ENCODE measurements around the gene PAX2. TPM values are rescaled to one million over a fixed set of nuclear protein-coding genes. Genes with fewer than 3 reads are reported as not detected.
A peak's percentile ranks its signal among the peaks of the same experiment; 100 is the strongest.
"Not testable (repeated sequence)": the region's sequence is repeated elsewhere in the genome, so short reads cannot be mapped to it uniquely, and the experiment has no call there.

Gene PAX2
- total RNA-seq: under 1 TPM; 0.38 to 0.90 TPM

DNA sequence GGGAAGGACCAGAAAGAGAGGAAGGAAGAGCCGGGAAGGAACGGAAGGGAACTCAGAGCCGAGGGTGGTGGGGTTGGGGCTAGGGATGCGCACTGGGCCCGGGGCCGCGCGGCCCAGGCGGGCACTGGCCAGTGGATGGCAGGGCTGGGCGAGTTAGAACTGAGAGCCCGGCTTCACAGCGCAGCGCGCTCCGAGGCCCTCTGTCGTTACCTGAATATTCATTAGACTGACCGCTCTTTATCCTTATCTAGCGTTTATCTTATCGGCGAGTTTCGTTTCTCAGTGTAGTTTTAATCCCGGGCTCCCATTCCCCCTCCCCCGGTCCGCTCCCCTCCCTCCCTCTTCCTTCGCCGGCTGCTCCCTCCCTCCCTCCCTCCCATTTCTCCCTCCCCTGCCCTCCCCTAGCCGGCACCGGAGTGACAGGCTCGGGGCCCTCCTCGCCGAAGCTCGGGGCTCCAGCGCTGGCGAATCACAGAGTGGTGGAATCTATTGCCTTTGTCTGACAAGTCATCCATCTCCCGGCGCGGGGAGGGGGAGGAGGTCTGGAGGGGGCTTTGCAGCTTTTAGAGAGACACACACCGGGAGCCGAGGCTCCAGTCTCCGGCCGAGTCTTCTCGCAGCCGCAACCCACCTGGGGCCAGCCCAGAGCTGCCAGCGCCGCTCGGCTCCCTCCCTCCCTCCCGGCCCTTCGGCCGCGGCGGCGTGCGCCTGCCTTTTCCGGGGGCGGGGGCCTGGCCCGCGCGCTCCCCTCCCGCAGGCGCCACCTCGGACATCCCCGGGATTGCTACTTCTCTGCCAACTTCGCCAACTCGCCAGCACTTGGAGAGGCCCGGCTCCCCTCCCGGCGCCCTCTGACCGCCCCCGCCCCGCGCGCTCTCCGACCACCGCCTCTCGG is at the start of gene PAX2:
Gene PAX2, plus strand, starts transcription at position 596 of the 895 bp plus-strand sequence. CDS start 679 bp downstream, outside the sequence.
- no peaks in the 10 kb centered on the region for H3K36me3 Mint-ChIP-seq (ENCODE audit: insufficient read depth in 2 of 2)
- no peak within 1 kb of the TSS for H3K27ac Mint-ChIP-seq
- H3K27me3 Mint-ChIP-seq (ENCODE audit: low read depth): peaks cover 77% of the 10 kb centered on the region
- peak in 1 of 2 donors; percentile 29 for ATAC-seq (replicated peaks in 1 of 2)
- H3K4me3 Mint-ChIP-seq: peak within 1 kb of the TSS; percentile 60 to 72
- H3K4me1 Mint-ChIP-seq (ENCODE audit: low read depth): peaks cover 46% of the 10 kb centered on the region
- H3K9me3 Mint-ChIP-seq: no peaks in the 10 kb centered on the region
- no peak for DNase-seq

GRCh38 chr10:100696477-100696901 is 48.9 kb upstream of the PAX2 start:
- H3K27me3 Mint-ChIP-seq (ENCODE audit: low read depth): peaks cover 29% of the 10 kb centered on the region
- no peaks in the 10 kb centered on the region for H3K9me3 Mint-ChIP-seq
- peak; percentile 92 to 93 for ATAC-seq (replicated peaks in 1 of 2)
- no peaks in the 10 kb centered on the region for H3K36me3 Mint-ChIP-seq (ENCODE audit: insufficient read depth in 2 of 2)
- peaks cover 13% of the 10 kb centered on the region for H3K4me1 Mint-ChIP-seq (ENCODE audit: low read depth)
- no peak overlapping the region for H3K27ac Mint-ChIP-seq
- DNase-seq: peak; percentile 15 to 17
- peak overlapping the region; percentile 55 to 62 for H3K4me3 Mint-ChIP-seq

DNA sequence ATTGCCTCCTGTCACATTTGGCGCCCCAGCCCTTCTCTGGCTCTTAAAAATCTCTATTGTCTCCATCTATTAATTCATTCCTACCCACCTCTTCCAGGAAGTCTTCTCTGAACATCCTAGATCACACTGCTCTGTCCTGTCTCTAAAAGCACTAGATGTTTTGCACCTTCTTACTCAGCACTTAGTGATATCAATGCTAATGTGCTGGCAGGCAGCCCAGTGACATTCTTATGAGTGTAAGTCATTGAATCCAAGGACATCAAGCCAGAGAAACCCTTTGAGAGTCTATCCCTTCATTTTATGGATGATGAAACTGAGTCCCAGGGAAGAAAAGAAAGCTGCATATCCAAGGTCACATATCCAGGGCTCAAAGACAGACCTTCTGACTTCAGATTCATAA is 48.3 kb upstream of the PAX2 start:
- Mint-ChIP-seq H3K9me3 (no peaks in the 10 kb centered on the region), H3K36me3 (ENCODE audit: insufficient read depth in 2 of 2) (no peaks in the 10 kb centered on the region), H3K4me3 (peak overlapping the region; percentile 1 to 16), H3K27me3 (ENCODE audit: low read depth) (peaks cover 25% of the 10 kb centered on the region), H3K4me1 (ENCODE audit: low read depth) (peaks cover 13% of the 10 kb centered on the region), H3K27ac (no peak overlapping the region)
- peak in 1 of 2 donors; percentile 31 for DNase-seq
- ATAC-seq (replicated peaks in 1 of 2): peak; percentile 60 to 68

GRCh38 chr10:100697631-100698030 is 47.8 kb upstream of the PAX2 start:
- no peaks in the 10 kb centered on the region for H3K36me3 Mint-ChIP-seq (ENCODE audit: insufficient read depth in 2 of 2)
- no peak for ATAC-seq (replicated peaks in 1 of 2)
- DNase-seq: no peak
- no peak overlapping the region for H3K4me3 Mint-ChIP-seq
- peaks cover 20% of the 10 kb centered on the region for H3K27me3 Mint-ChIP-seq (ENCODE audit: low read depth)
- no peaks in the 10 kb centered on the region for H3K9me3 Mint-ChIP-seq
- H3K4me1 Mint-ChIP-seq (ENCODE audit: low read depth): peaks cover 13% of the 10 kb centered on the region
- no peak overlapping the region for H3K27ac Mint-ChIP-seq

GRCh38 chr10:100701704-100702103 is 43.7 kb upstream of the PAX2 start:
- not testable (repeated sequence) for H3K4me3 Mint-ChIP-seq; H3K4me1 Mint-ChIP-seq (ENCODE audit: low read depth); H3K36me3 Mint-ChIP-seq (ENCODE audit: insufficient read depth in 2 of 2); ATAC-seq (replicated peaks in 1 of 2); DNase-seq; H3K9me3 Mint-ChIP-seq; H3K27ac Mint-ChIP-seq
- peaks cover 40% of the 10 kb centered on the region for H3K27me3 Mint-ChIP-seq (ENCODE audit: low read depth)

- peaks cover 52% of the 10 kb centered on the region for H3K27me3 Mint-ChIP-seq (ENCODE audit: low read depth)
- no peaks in the 10 kb centered on the region for H3K9me3 Mint-ChIP-seq
- no peak for DNase-seq
- no peak overlapping the region for H3K27ac Mint-ChIP-seq
- no peaks in the 10 kb centered on the region for H3K4me1 Mint-ChIP-seq (ENCODE audit: low read depth)
- no peak for ATAC-seq (replicated peaks in 1 of 2)
- H3K36me3 Mint-ChIP-seq (ENCODE audit: insufficient read depth in 2 of 2): no peaks in the 10 kb centered on the region
- no peak overlapping the region for H3K4me3 Mint-ChIP-seq
Observed at GRCh38 chr10:100705139-100705538, 40.2 kb upstream of the PAX2 start.

DNA sequence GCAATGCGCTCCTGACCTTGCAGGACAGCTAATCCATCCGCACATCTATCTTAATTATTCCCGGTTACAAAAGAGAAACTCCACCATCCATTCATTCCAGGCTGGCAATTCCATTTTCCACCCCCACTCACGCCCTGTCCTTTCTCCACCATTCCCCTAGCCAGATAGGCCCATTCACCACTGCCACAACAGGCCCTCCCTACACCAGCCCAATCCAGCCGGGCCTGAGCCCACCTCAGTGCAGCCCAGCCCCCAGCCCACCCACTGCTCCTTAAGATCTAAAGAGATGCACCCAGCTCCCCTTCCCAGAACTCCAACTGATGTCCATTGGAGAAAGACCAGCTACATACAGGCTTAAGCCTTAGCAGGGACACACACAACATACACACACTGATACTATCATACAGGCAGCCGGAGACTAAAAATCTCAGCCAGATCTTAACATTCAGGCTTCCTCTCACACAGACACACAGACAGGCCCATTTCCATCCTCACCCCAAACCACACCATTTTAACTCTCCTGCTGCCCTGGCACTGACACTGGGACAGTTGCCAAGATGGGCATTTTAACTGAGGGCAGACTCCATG is 38.0 kb upstream of the PAX2 start:
- Mint-ChIP-seq H3K27me3 (ENCODE audit: low read depth) (peaks cover 74% of the 10 kb centered on the region), H3K36me3 (ENCODE audit: insufficient read depth in 2 of 2) (no peaks in the 10 kb centered on the region), H3K4me1 (ENCODE audit: low read depth) (no peaks in the 10 kb centered on the region), H3K27ac (no peak overlapping the region), H3K9me3 (no peaks in the 10 kb centered on the region), H3K4me3 (no peak overlapping the region)
- no peak for DNase-seq
- ATAC-seq (replicated peaks in 1 of 2): no peak

DNA sequence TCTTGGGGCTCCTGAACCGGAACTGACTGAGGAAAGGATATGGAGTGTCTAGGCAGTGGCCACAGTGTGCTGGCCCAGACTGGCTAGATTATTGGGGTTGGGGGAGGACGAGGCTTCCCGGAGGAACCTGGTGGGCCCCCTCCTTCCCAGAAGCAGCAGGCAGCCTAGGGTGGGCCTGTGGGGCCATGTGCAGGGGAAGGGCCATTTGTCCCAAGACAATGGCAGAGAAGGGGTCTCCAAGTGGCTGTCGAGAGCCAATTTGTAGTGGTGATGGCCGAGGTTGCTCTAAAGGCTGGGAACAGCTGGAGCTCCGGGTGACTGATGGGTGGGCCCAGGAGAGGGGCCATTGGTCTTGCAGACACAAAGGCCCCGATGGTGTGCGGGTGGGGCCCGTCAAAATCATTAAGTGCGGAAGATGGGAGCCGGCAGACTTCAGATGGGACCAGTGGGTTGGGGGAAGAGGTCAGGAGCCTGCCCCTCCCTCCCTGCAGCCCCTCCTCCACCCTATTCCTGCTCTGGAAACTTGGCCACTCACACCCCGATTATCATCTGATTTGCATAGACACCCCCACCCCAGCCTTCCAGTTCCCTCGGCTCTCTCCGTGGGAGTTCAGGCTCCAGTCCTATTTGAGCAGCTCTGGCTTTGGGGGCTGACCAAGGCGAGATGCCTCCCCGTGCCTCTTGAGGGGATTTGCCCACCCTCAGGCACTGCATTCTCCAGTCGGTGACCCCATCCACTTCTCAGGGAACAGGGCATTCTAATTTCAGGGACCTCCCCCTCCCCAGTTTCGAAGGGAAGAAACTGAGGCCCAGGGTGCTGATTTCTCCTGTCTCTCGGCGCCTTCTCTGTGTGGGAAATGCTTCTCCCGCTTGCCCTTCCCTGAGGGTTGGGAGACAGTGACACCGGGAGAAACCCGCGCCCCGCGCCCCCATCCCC is 36.0 kb upstream of the PAX2 start:
- H3K4me3 Mint-ChIP-seq: no peak overlapping the region
- H3K27ac Mint-ChIP-seq: no peak overlapping the region

GRCh38 chr10:100710151-100710871 is 35.1 kb upstream of the PAX2 start:
- H3K9me3 Mint-ChIP-seq: no peaks in the 10 kb centered on the region
- peaks cover 1 to 3% of the 10 kb centered on the region in 2 donors for H3K36me3 Mint-ChIP-seq (ENCODE audit: insufficient read depth in 2 of 2)
- peaks cover 85% of the 10 kb centered on the region for H3K27me3 Mint-ChIP-seq (ENCODE audit: low read depth)
- no peak for ATAC-seq (replicated peaks in 1 of 2)
- no peak overlapping the region for H3K4me3 Mint-ChIP-seq
- peaks cover 4% of the 10 kb centered on the region for H3K4me1 Mint-ChIP-seq (ENCODE audit: low read depth)
- DNase-seq: no peak
- no peak overlapping the region for H3K27ac Mint-ChIP-seq

More for the DNA sequence above, 36.0 kb upstream of the PAX2 start:
- Mint-ChIP-seq H3K9me3 (no peaks in the 10 kb centered on the region), H3K36me3 (ENCODE audit: insufficient read depth in 2 of 2) (no peaks in the 10 kb centered on the region), H3K27me3 (ENCODE audit: low read depth) (peaks cover 85% of the 10 kb centered on the region), H3K4me1 (ENCODE audit: low read depth) (no peaks in the 10 kb centered on the region)
- ATAC-seq (replicated peaks in 1 of 2) (no peak), DNase-seq (no peak)

GRCh38 chr10:100713049-100713858 is 32.1 kb upstream of the PAX2 start:
- H3K4me1 Mint-ChIP-seq (ENCODE audit: low read depth): peaks cover 10% of the 10 kb centered on the region
- ATAC-seq (replicated peaks in 1 of 2) (no peak), DNase-seq (no peak)
- H3K27ac Mint-ChIP-seq: no peak overlapping the region
- peak overlapping the region; percentile 58 to 75 for H3K4me3 Mint-ChIP-seq
- peaks cover 88% of the 10 kb centered on the region for H3K27me3 Mint-ChIP-seq (ENCODE audit: low read depth)
- no peaks in the 10 kb centered on the region for H3K9me3 Mint-ChIP-seq
- peaks cover 2 to 4% of the 10 kb centered on the region in 2 donors for H3K36me3 Mint-ChIP-seq (ENCODE audit: insufficient read depth in 2 of 2)

DNA sequence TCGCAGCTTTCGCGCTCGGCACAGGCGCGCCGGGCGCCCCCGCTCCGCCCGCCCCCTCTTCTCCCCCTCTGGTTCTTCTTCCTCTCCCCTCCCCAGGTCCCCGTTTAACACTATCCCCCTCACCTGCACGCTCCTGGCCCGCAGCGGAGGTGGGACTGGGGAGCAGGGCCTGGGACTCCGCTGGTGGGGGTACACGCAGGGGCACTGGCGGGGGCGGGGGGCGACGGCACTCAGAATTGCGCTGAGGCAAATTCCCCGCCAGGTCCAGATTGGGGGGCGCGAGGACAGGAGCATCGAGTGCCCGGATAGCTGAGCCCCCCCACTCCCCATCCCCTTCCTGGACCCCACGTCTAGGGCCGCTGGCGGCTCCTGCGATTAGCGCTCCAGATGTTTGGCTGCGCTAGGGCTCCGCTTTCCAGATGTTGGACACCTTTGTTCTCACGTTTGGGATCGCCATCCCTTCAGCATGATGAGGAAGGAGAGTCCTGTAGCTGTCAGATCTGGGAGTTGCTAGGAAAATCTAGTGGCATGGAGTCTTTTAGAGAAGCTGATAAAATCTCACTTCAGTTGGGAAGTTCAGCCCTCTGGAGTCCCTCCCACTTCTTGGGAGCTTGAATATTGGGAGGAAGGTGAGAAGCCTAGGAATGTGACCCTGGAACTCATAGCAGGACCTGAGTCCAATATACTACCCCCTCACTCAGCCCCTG is 31.4 kb upstream of the PAX2 start:
- Mint-ChIP-seq H3K4me3 (peak overlapping the region; percentile 12 to 38), H3K9me3 (no peaks in the 10 kb centered on the region), H3K27me3 (ENCODE audit: low read depth) (peaks cover 92% of the 10 kb centered on the region), H3K27ac (no peak overlapping the region), H3K36me3 (ENCODE audit: insufficient read depth in 2 of 2) (peaks cover 2 to 4% of the 10 kb centered on the region in 2 donors), H3K4me1 (ENCODE audit: low read depth) (peaks cover 10% of the 10 kb centered on the region)
- ATAC-seq (replicated peaks in 1 of 2) (no peak), DNase-seq (no peak)
